Eye (tissue), 1 donor: ENCODE data around the gene RTN4RL2.
"Not testable (repeated sequence)": the region's sequence is repeated elsewhere in the genome, so short reads cannot be mapped to it uniquely, and the experiment has no call there.

ENCODE experiments used
- DNase-seq: peaks from one replicate; pipeline ENCODE4 v3.0.0-alpha.2; 2015

The RTN4RL2 gene

GRCh38 chr11:57434640-57435546, 25.4 kb upstream of the RTN4RL2 start:
- peak; percentile 19 for DNase-seq

GRCh38 chr11:57436031-57436430, 24.3 kb upstream of the RTN4RL2 start:
- no peak for DNase-seq

GRCh38 chr11:57438345-57439285, 21.7 kb upstream of the RTN4RL2 start:
- DNase-seq = no peak

- no peak for DNase-seq
Observed at GRCh38 chr11:57439786-57440185, 20.5 kb upstream of the RTN4RL2 start.

- DNase-seq = no peak
Observed at GRCh38 chr11:57440744-57441414, 19.4 kb upstream of the RTN4RL2 start.

- DNase-seq = no peak
Observed at GRCh38 chr11:57444362-57445121, 15.8 kb upstream of the RTN4RL2 start.

GRCh38 chr11:57445122-57445394, 15.3 kb upstream of the RTN4RL2 start:
- DNase-seq = not testable (repeated sequence)

- DNase-seq = no peak
Observed at GRCh38 chr11:57446055-57446454, 14.3 kb upstream of the RTN4RL2 start.

GRCh38 chr11:57453543-57454177, 6.7 kb upstream of the RTN4RL2 start:
- no peak for DNase-seq

- peak; percentile 94 for DNase-seq
Observed at GRCh38 chr11:57456960-57457642, 3.2 kb upstream of the RTN4RL2 start.

GRCh38 chr11:57457643-57458023, 2.7 kb upstream of the RTN4RL2 start:
- DNase-seq = no peak

GRCh38 chr11:57458060-57458409, 2.3 kb upstream of the RTN4RL2 start:
- DNase-seq = no peak

GRCh38 chr11:57458410-57459163, 1.7 kb upstream of the RTN4RL2 start:
- peak; percentile 78 for DNase-seq

- DNase-seq = no peak
Observed at GRCh38 chr11:57459164-57460021, 935 bp upstream of the RTN4RL2 start.

- peak; percentile 41 for DNase-seq
Observed at GRCh38 chr11:57460758-57461749, 726 bp downstream of the RTN4RL2 start.

GRCh38 chr11:57461841-57462489, 1.6 kb downstream of the RTN4RL2 start:
- no peak for DNase-seq

GRCh38 chr11:57462597-57462996, 2.3 kb downstream of the RTN4RL2 start:
- DNase-seq = no peak
